ENCODE data around the gene SKI.
"Not testable (repeated sequence)": the region's sequence is repeated elsewhere in the genome, so short reads cannot be mapped to it uniquely, and the experiment has no call there.

The SKI gene

DNA sequence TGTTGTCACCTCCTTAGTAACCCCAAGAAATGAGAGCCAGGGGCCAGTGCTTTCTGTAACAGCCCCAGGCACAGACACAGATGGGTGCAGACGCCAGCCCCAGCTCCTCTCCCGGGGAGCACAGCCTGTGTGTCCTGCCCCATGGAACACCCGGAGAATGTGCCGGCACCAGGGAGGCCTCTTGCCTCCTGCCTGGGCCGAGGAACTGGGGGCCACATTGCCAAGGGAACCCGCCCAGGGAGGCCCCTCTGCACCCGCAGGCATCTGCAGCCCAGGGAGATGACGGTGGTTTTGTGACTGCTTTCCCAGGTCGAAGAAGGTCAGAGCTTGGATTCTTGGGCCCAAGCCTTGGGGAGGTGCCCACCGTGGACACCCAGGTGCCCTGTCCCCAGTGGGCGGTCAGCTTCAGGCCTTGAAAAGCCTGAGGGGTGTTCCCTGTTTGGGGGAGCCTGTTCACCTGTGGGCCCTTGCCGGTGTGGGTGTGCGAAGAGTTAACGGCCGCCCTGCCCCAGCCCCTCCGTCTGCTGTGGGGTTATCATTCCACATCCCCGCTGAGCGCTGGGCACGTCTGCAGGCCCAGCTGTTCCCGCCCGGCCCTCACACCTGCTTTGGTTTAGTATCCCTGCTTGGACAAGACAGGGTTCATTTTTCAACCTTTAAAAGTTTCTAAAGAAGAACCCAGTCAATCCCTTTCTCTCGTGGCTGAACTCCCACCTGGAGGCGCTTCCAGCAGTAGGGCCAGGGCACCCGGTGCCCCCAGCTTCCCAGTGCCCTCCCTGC, 100.7 kb downstream of the SKI start:
- DNase-seq = no peak

DNA sequence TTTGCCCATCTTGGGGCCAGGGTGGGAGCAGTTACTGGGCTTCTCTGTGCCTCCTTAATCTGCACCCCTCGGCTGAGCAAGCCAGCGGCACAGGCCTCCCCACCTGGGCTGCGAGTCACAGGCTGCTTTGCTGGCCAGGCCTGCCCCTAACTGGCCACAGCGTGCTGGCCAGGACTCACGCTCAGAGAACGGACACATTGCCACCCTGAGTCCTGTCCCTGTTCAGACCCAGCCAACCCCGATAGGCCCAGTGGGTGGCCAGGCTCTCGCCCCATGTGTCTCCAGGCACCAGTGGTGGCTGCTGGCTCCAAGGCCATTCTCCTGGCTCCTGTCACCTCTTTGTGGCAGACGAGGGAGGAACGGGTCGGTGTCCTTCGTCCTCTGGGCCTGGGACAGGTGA, 101.9 kb downstream of the SKI start:
- no peak for DNase-seq

DNA sequence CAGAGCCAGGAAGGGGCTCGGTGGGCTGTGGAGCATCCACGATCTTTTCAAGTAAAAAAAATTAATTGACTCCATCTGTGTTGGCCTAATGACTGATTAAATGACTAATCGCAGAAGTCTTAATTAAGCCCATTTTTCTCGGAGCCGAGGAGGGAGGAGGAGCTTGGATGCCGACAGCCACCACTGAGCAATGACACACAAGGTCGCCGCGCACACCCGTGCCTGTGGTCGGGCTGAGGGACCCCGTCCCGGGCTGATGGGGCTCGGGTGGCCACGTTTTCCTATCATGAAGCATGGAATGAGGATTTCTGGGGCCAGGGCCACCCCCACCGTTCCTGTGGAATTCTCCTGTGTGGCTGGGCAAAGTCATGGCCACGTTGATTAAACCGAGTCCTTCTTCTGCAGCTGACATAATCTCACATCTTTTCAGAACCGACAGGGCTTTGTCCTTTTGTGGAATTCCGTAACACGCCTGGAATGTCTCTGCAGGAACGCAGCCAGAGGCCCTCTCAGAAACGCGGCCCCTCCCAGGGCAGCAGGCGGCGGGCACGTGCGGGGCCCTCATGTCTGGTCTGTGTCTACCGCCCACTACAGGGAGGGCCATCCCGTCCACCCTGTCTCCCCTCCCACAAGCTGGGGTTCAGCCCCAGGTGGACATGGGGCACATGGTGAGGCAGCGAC, 102.5 kb downstream of the SKI start:
- no peak for DNase-seq

DNA sequence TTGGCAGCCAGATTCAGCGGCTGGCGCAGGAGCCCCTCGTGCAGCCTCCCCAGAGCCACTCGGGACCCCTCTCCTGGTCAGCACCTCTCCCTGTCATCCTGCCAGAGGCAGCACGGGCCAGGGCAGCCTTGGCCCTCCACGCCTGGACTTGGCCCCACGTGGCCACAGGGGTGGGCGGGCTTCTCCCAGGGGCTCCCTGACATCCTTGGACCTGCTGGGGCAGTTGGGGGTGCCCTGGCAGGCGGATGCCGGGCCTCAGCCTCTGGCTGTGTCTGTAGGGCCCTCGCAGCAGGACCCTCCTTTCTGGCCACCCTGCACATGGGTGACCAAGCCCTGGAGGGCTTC, 103.1 kb downstream of the SKI start:
- DNase-seq = no peak

DNA sequence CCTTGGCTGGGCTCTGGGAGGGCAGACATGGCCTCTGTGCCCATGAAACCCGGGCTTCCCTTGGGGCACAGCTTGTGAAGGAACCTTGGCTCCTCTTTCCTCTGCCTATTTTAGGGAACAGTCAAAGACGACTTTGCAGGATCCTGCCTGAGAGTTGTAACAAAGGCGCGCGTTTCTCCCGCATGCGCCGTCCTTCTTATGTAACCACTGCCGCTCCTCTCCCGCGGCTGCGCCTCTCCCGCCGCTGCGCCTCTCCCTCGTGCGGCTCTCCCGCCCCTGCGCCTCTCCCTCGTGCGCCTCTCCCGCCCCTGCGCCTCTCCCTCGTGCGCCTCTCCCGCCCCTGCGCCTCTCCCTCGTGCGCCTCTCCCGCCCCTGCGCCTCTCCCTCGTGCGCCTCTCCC, 103.5 kb downstream of the SKI start:
- not testable (repeated sequence) for DNase-seq

DNA sequence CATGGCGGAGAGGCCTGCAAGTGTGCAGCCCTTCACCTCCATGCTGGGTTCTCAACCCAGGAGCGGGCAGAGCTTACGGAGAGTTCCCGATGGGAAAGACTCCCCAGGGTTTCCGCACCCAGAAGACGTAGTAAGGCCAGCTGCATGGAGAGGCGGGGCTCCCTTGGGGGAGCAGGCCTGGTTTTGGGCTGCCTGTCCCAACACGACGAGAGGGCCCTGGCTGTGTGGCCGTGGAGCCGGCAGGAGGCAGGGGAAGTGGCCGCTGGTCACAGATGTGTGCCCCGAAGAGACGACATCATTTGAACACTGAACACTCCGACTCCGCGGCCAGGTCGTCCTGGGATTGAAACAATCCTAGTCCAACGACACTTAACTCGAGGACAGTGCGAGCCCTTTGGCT, 106.2 kb downstream of the SKI start:
- no peak for DNase-seq

DNA sequence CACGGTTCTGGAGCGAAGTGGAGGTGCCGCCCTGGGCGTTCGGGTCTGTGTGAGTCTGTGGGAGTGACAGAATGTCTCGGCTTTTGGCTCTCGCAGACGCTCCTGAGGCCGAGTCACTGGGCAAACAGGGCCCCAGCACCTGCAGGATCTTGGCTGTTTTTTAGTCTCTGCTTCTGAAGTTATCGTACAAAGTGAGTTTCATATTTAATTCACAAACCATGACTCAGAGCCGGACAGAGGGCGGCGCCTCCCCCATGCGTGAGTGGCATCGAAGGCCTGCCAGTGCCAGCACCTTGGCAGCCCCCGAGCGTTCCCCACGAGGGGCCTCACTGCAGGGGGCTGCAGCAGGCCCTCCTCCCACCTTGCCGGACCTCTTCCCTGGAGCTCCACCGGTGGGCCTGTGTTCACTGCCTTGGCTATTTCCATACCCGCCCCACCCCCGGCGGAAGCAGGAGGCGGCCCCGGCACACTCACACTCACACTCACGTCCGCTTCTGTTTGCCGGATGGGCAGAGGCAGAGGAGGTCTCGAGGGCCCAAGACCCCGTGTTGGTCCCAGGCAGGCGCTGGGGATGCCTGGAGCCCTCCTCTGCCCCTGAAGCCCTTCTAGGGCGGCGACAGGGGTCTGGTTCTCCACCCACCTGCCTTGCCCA, 106.9 kb downstream of the SKI start:
- DNase-seq = no peak

DNA sequence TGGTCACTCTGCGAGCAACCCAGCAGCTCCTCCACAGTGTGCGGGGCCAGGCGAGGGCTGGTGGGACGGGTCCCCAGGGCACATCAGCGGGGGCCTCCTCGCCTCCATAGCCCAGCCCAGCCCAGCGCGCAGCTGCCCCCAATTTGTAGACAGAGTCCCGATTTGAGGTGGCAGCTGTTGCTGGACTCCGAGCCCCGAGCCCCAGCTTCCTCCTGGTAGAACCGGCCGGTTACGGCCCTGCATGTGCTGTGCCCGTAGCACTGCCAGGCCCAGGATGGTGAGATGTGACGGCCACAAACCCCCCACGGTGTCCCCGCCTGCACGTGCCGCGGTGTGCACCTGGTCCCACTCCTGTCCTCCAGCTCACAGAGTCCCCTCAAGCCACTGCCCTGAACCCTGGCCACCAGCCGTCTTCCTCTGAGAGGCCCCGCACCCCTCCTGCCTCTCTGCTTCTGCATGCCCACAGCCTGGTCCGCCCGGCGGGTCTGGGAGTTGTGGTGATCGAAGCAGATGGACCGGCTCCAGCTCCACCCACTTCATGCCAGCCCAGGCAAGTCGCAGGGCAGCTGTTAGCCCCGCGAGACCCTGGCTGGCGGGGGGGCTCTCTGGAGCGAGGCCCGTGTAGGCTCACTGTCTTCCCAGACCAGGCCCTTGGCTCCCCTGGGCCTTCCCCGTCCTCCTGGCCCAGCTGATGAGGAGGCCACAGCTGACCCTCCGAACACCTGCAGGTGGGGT, 107.8 kb downstream of the SKI start:
- DNase-seq = no peak

DNA sequence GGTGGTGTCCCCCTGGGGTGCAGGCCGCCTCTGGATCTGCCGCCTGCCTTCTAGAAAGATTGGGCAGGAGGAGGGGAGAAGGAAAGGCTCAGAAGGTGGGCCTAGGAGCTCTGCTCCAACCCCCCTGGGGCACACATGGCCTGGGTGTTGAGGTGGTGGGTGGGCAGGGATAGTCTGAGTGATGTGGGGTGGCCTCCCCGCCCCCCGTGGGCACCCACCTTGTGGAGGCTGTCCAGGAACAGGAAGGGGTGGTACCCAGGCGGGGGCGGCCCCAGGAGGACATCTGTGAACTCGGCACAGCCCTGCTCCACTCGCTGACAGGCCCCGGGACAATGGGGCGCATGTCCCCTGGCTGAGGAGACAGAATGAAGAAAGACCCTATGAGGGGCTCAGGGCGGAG, 108.4 kb downstream of the SKI start:
- DNase-seq = no peak

DNA sequence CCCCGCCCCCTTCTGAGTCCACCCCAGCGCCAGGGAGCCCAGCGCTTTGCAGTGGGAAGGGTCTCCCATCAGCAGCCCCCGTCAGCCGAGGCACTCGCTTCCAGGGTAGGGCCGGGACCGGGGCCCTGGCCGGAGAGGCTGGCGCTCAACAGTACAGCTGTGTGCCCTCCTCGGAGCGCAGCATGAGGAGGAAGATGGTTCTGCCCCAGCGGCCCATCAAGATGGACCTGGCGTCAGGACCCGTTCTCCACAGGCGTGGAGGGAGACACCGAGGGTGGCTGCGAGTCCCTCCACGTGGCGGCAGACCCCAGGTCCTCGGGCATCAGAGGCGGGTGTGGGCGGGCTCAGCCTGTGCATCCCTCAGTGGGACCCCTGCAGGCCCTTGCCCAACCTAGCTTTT, 109.0 kb downstream of the SKI start:
- no peak for DNase-seq

DNA sequence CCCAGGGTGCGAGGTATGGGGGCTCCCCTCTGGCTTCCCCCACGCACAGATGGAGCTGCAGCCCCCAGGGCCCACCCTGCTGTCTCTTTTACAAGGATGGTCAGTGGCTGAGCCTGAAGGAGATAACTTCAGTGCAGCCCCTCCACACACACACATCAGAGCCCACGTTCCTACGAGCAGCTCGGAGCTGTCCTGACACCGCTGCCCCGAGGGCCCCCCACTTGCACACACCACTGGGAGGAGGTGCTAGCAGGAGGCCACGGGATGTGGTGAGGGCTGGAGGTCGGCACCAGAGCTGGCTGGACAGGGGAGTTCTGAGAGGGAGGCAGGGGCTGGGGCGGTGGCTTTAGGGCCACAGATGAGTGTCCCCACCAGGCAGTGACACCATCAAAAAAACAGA, 109.4 kb downstream of the SKI start:
- no peak for DNase-seq

DNA sequence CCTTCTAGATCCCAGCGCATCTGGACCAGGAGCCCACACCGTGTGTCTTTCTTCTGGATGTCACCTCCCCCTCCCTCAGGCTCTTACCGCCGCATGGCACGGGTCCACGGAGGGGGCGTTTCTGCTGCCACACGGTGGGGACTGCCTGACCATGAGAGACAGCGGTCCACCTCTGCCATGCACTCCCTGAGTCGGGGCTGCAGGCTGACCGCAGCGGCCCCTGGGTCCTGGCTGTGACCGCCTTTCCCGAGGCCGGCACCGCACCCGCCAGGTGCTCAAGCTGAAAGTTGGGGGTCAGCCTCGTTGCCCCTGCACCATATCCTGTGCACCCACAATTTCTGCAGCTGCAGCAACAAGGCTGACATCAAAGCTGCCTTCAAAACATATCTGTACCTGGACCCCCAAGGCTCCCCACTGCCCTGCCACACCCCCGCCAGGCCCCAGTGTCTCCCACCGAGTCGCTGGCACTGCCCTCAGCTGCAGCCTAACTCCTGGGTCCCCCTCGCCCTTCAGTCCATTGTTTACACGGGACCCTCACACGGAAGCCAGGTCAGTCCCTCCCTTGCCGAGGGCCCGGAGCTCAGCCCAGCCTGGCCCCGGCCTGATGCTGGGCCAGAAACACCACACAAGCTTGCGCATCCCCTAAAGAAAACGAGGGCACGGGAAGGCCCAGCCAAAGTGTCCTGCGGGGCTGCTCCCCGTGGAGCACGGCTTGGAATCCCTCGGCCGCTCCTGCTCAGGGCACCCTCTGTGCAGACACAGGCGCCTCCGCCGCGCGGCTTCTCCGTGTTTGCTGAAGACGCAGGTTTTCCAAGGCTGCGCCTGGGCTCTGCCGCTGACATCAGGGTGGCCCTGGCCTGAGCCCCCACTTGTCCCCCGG, 111.3 kb downstream of the SKI start:
- no peak for DNase-seq

DNA sequence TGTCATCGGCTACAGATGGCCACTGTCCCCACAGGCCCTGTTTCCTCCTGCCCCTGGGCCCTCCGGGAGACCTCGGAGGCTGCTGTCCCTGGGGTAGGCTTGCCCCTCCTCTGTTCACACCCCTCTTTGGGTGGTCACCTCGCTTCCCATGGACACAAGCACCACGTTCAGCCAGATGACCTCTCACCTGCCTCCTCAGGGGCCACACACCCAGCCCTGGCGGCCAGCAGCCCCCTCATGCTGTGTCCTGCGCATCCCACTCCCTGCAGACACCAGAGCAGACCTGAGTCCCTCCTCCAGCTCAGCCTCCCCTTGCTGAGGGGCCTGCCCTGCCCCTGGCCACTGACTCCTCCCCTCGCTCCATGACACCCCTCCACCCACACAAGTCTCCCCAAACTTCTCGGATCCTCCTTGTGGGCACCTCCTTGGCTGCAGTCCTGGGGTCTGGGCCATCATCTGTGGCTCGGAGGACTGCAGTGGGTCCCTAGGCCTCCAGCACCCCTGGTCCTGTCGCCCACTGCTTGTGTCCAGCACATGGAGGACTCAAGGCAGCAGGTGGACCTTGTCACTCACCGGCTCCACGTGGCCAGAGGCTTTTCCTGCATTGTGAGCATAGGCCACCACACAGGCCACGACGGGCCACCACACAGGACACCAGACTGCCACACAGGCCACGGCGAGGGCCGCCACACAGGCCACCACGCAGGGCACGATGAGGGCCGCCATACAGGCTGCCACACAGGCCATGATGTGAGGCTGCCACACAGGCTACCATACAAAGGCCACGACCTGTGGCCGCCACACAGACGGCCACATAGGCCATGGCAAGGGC, 112.2 kb downstream of the SKI start:
- no peak for DNase-seq

DNA sequence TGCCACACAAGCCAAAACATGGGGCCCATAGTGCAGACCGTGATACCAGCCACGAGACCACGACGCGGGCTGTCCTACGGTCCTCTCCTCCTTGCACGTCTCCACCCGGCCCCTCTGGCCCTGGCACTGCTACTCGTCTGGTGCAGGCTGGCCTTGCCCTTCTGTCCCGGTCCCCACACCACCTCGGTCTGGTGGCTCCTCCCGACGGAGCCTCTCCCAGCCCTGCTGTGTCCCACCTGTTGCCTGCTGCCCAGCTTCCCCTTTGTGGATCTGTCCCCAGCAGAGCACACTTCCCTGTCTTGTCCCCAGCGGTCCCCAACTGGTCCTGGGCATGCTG, 112.8 kb downstream of the SKI start:
- DNase-seq = no peak

DNA sequence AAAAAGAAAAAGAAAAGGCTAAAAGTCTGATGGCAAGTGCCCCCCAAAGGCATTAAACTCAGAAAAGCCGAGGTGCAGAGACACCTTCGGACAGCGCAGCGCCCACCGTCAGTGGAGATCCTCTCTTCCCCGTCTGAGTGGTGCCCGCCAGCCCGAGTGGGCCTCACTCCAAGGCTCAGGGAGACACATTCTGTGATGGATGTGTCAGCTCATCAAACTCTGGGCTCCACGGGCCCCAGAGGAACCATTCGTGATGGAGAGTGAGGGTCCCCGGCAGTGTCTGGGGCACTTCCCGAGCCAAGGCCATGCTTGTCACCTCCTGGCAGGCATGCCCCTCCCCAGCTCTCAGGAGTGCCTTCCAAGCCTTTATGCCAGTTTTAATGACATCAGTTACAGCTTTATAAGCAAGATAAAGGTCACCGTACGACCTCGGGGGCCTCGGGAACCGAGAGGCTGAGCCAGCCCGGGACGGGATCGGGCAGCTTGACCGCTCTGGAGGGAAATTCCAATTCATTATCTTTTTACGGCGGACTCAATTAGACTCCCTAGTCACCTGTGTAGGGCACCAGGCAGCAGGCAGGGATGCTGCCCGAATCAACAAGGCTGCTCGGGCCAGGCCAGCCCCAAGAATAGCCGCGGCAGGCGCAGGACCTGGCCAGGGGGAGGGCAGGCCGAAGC, 113.7 kb downstream of the SKI start:
- DNase-seq = no peak

DNA sequence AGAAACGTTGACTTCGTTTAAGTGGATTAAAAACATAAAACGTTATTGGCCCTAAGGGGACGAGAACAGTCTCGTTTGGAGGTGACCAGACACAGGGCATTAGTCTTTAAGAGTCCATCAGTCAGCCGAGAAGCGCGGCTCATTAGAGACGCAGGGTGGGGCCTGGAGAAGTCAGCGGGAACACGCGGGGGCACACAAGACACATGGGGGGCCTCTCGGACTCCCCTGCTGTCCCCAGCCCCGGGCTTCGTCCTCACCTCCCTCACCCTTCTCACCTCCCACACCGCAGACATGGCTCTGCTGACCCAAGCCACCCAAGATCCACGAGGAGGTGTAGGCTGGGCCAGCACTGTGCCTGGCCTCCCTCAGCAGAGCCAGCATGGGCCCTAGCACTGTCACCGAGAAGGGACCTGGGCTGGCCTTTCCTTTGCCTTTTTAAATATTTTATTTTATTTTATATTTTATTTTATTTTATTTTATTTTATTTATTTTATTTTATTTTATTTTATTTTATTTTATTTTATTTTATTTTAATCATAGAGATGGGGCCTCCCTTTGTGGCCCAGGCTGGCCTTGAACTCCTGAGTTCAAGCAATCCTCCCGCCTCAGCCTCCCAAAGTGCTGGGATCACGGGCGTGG, 114.4 kb downstream of the SKI start:
- DNase-seq = no peak

DNA sequence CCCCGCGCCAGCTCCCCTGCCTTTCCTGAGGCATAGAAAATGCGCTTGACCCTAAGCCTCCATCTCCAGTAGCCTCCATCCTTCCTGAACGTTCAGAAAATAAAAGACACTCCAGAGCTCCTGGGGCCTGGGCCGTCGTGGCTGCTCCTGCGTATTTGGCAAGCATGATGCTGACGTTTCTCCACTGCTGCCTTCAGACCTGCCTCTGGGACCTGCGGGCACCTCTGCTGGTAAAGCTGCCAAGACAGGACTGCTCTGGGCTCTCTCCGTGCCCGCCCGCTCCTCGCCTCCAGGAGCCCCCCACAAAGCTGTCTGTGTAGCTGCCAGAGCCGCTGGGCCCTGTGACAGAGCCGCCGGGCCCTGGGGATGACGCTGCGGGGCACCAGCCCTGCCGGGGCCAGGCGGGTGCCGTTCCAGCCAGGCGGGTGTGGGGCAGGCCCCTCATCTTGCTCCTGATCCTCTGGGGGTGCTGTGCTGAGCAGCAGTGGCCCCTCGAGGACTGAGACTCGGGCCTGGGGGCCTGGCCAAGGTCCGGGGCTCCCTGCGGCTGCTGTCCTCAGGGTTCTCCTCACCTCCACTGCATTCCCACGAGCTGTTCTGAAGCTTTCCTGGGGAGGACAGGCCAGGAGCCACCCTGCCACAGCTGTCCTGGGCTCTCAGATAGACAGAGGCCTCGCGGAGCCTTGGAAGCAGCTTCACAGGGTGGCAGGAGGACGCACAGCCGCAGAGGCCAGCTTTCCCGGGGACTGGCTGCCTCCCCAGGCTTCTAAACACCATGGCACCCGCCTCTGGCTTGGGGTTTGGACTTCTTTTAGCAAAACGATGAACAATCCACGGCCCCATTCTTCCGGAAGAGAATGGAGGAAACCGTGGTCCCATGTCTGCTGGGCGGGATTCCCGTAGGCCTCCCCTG, 115.2 kb downstream of the SKI start:
- no peak for DNase-seq

DNA sequence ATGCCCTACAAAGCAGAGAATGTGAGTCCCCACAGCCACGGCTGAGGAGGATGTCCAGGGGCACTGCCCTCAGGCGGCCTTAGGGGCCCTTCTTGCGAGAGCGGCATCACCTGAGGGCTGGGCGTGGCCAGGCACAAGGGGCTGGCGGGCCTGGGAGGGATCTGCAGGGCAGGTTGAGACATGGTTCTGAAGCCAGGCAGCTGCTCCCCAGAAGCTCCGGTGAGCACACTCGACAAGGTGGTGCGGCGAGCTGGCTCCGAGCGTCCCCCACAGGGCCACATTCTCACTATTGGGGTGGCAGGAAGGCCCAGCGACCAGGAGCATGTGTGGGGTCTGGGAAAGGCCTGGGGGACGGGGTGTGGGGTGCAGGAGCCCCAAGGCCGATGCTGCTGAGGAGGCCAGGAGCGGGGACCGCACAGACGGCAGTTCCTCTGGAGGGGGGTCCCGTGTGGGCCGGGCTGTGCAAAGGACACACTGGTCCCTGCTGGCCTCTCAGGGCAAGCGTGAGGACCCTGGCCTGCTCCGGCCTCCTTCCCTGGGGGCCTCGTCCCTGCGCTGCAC, 116.1 kb downstream of the SKI start:
- no peak for DNase-seq

DNA sequence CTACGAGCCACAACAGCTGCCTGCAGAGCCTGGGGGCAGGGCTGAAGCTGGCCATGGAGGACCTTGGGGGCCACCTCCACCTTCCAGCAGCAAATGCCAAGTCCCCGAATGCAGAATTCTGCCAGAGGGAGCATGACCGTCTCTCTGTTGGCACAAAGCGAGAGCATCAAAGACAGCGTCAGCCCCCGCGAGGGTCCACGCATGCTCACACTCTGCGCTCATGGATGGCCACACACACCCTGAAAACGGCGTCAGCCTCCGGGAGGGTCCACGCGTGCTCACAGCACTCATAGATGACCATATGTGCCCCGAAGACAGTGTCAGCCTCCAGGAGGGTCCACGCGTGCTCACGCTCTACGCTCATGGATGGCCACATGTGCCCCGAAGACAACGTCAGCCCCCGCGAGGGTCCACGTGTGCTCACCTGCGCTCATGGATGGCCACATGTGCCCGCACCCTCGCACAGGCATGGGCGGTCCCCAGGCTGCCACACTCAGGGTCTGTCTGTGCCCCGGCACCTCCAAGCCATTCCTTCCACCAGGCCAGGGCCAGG, 116.7 kb downstream of the SKI start:
- no peak for DNase-seq

Measured in stimulated activated CD4-positive, alpha-beta T cell treated with anti-CD3 and anti-CD28 coated beads, Interleukin-2, amount 100 ng/mL, for 48 hours (primary cell).